ENCODE data around the gene CYTIP. TPM values are rescaled to one million over a fixed set of nuclear protein-coding genes. Genes with fewer than 3 reads are reported as not detected.

CYTIP gene
- total RNA-seq, 1 experiment from 2014 or later, result 0.57 TPM

GRCh38 chr2:157431176-157431575, 12.7 kb downstream of the CYTIP start:
- no peak for ATAC-seq
- no peaks in the 10 kb centered on the region for H3K27me3 ChIP-seq (ENCODE audit: control insufficient read depth, insufficient read depth, low read length)
- no TSS peak for BruUV-seq (replicated peaks)
- DNase-seq (ENCODE audit: low read depth, low spot score), result no peak
- peaks cover 3% of the 10 kb centered on the region; the same call in 1 of the 2 replicates for H3K9me3 ChIP-seq (ENCODE audit: control insufficient read depth, insufficient read depth, low read depth, low read length)
- no peak for TF ChIP-seq SIN3A (IDR thresholded peaks at IDR 0.05; ENCODE audit: borderline replicate concordance, insufficient read depth, low read depth, low read length)
- no peak for TF ChIP-seq CTCF (IDR thresholded peaks at IDR 0.05)
- TF ChIP-seq, protein P1, sequence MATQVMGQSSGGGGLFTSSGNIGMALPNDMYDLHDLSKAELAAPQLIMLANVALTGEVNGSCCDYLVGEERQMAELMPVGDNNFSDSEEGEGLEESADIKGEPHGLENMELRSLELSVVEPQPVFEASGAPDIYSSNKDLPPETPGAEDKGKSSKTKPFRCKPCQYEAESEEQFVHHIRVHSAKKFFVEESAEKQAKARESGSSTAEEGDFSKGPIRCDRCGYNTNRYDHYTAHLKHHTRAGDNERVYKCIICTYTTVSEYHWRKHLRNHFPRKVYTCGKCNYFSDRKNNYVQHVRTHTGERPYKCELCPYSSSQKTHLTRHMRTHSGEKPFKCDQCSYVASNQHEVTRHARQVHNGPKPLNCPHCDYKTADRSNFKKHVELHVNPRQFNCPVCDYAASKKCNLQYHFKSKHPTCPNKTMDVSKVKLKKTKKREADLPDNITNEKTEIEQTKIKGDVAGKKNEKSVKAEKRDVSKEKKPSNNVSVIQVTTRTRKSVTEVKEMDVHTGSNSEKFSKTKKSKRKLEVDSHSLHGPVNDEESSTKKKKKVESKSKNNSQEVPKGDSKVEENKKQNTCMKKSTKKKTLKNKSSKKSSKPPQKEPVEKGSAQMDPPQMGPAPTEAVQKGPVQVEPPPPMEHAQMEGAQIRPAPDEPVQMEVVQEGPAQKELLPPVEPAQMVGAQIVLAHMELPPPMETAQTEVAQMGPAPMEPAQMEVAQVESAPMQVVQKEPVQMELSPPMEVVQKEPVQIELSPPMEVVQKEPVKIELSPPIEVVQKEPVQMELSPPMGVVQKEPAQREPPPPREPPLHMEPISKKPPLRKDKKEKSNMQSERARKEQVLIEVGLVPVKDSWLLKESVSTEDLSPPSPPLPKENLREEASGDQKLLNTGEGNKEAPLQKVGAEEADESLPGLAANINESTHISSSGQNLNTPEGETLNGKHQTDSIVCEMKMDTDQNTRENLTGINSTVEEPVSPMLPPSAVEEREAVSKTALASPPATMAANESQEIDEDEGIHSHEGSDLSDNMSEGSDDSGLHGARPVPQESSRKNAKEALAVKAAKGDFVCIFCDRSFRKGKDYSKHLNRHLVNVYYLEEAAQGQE (IDR thresholded peaks at IDR 0.05; ENCODE audit: insufficient read depth in 1 of 2, low read depth in 2 of 2, low read length in 1 of 2), result no peak
- no peak for TF ChIP-seq POLR2AphosphoS5 (IDR thresholded peaks at IDR 0.05; ENCODE audit: low read depth, low read length)
- TF ChIP-seq TCF7L2 (IDR thresholded peaks at IDR 0.05; ENCODE audit: low read depth, low read length), result no peak
- H3K36me3 ChIP-seq (ENCODE audit: control insufficient read depth, insufficient read depth, low read length), result no peaks in the 10 kb centered on the region
- no peaks in the 10 kb centered on the region for H3K4me1 ChIP-seq (ENCODE audit: control insufficient read depth, insufficient read depth, low read length)
- intact Hi-C loops (cut with micrococcal nuclease; ENCODE audit: unreplicated experiment) (no loop called here), in situ Hi-C loops (cut with HindIII; ENCODE audit: low pct_unique_long_range_greater_than_20kb, low sequenced_read_pairs) (no loop called here)
- H3K4me3 ChIP-seq (ENCODE audit: low read depth in 2 of 2, low read length in 2 of 2), result no peak overlapping the region
- no peak overlapping the region for H3K27ac ChIP-seq (ENCODE audit: low read length)
- ChIA-PET CTCF (no interaction called here), POLR2A (no interaction called here)

DNA sequence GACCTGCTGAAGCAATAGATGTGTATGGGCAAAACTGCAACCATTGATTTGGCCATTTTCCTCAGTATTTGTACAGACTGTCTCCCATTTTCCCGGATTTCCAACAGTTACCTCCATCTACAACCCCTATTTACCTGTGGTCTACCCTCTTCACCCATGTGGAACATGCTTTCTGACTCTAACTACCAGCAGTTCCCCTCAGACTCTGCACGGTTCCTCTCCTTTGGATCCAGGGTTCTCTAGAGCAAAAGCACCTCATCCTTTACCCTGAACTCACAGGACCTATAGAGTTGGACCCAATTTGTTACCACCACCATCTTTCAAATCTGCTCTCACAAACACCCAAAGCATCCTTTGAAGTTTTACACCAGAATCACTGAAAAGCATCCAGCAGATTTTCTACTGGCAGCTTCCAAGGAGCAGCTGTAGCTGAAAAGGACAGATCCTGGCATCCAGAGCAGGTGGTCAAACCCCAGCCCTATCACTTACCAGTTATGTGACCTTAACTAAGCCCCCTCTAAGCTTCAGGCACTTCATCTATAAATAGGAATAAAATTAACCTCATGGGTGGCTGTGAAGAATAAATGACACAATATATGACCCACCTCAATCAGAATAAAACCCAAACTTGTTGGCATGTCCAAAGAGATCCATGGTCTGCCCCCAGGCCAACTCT, 15.3 kb downstream of the CYTIP start:
- ChIA-PET CTCF (no interaction called here), POLR2A (no interaction called here)
- TF ChIP-seq SIN3A (IDR thresholded peaks at IDR 0.05; ENCODE audit: borderline replicate concordance, insufficient read depth, low read depth, low read length) (no peak), POLR2AphosphoS5 (IDR thresholded peaks at IDR 0.05; ENCODE audit: low read depth, low read length) (no peak), TCF7L2 (IDR thresholded peaks at IDR 0.05; ENCODE audit: low read depth, low read length) (no peak), CTCF (IDR thresholded peaks at IDR 0.05) (no peak)
- TF ChIP-seq, protein P1 (IDR thresholded peaks at IDR 0.05; ENCODE audit: insufficient read depth in 1 of 2, low read depth in 2 of 2, low read length in 1 of 2), result no peak
- no peaks in the 10 kb centered on the region for H3K27me3 ChIP-seq (ENCODE audit: control insufficient read depth, insufficient read depth, low read length)
- H3K36me3 ChIP-seq (ENCODE audit: control insufficient read depth, insufficient read depth, low read length), result no peaks in the 10 kb centered on the region; the same call in 1 of the 2 replicates
- peaks cover 5% of the 10 kb centered on the region; the same call in 1 of the 2 replicates for H3K9me3 ChIP-seq (ENCODE audit: control insufficient read depth, insufficient read depth, low read depth, low read length)
- in situ Hi-C loops (cut with HindIII; ENCODE audit: low pct_unique_long_range_greater_than_20kb, low sequenced_read_pairs) (no loop called here), intact Hi-C loops (cut with micrococcal nuclease; ENCODE audit: unreplicated experiment) (no loop called here)
- no peak overlapping the region for H3K4me3 ChIP-seq (ENCODE audit: low read depth in 2 of 2, low read length in 2 of 2)
- ATAC-seq (no peak), DNase-seq (ENCODE audit: low read depth, low spot score) (no peak)
- no peak overlapping the region for H3K27ac ChIP-seq (ENCODE audit: low read length)
- no peaks in the 10 kb centered on the region for H3K4me1 ChIP-seq (ENCODE audit: control insufficient read depth, insufficient read depth, low read length)
- BruUV-seq (replicated peaks), result no TSS peak

Measured in Panc1 (cell line).